Natural killer cell (primary cell): Measurements from ENCODE around the gene LACC1. TPM values are rescaled to one million over a fixed set of nuclear protein-coding genes. Genes with fewer than 3 reads are reported as not detected.

Experiments used
- ATAC-seq, 3 donors: fragments of 150-1000 bp in 2 of 3; fragments of 200-7000 bp in 1 of 3; cut with Tn5 transposase; 1 replicate in 1 of 3; 2 replicates in 2 of 3; pipeline ENCODE4 v1.10.0; 2021; ENCODE audit warnings: mild to moderate bottlenecking in 2 of 3, moderate library complexity in 2 of 3
- DNase-seq, 2 donors: peaks; one replicate each; pipeline versions ENCODE4 v3.0.0 to v3.0.0-alpha.2; 2013 to 2021; ENCODE audit warnings: mixed read lengths in 1 of 2
- H3K27ac ChIP-seq: one replicate; pipeline ENCODE4 v1.5.1; 2013; ENCODE audit warnings: mild to moderate bottlenecking, low read length
- H3K27me3 ChIP-seq: one replicate; pipeline ENCODE4 v1.6.1; 2013; ENCODE audit warnings: low read length; ENCODE audit not compliant: control insufficient read depth, insufficient read depth
- H3K36me3 ChIP-seq: one replicate; pipeline ENCODE4 v1.6.1; 2013; ENCODE audit warnings: low read length; ENCODE audit not compliant: control insufficient read depth, insufficient read depth
- H3K4me1 ChIP-seq: one replicate; pipeline ENCODE4 v1.6.1; 2013; ENCODE audit warnings: low read length; ENCODE audit not compliant: control insufficient read depth, insufficient read depth
- H3K4me3 ChIP-seq: one replicate; pipeline ENCODE4 v1.5.1; 2013; ENCODE audit warnings: low read length
- H3K9me3 ChIP-seq: one replicate; pipeline ENCODE4 v1.6.1; 2013; ENCODE audit warnings: low read length; ENCODE audit not compliant: control insufficient read depth, insufficient read depth
- H3K27ac Mint-ChIP-seq, 2 donors: one replicate each; pipeline ENCODE4 v1.8.0; 2022; ENCODE audit warnings: mild to moderate bottlenecking in 2 of 2, mixed read lengths in 2 of 2, moderate library complexity in 1 of 2
- H3K27me3 Mint-ChIP-seq, 2 donors: one replicate each; pipeline ENCODE4 v1.8.0; 2022; ENCODE audit warnings: low read depth in 2 of 2, mixed read lengths in 2 of 2
- H3K36me3 Mint-ChIP-seq: one replicate; pipeline ENCODE4 v1.8.0; 2022; ENCODE audit warnings: mixed read lengths
- H3K4me1 Mint-ChIP-seq, 2 donors: one replicate each; pipeline ENCODE4 v1.8.0; 2022; ENCODE audit warnings: mixed read lengths in 2 of 2
- H3K4me3 Mint-ChIP-seq: one replicate; pipeline ENCODE4 v1.8.0; 2022; ENCODE audit warnings: mild to moderate bottlenecking, moderate library complexity, mixed read lengths
- H3K9me3 Mint-ChIP-seq, 2 donors: one replicate each; pipeline ENCODE4 v1.8.0; 2022; ENCODE audit warnings: mixed read lengths in 2 of 2
- WGBS: methylation state at CpG from one replicate; pipeline ENCODE4 v1.1.7; 2013; ENCODE audit warnings: missing lambda C conversion rate; ENCODE audit not compliant: insufficient coverage; 5-methylcytosine and 5-hydroxymethylcytosine counted together
- intact Hi-C: fragments of 100-400 bp; cut with micrococcal nuclease; formaldehyde crosslinking; loops from one replicate; pipeline ENCODE4 v1.14.2; 2022
- total RNA-seq, 4 donors: library from RNA; stranded (reverse); fragments of 120-200 nt in 1 of 4; gene quantifications; one replicate each; pipeline versions ENCODE4 v1.2.3 to v1.2.4, GENCODE V29; 2013 to 2022
- TF ChIP-seq, protein P1 (sequence below): fragments of 200-600 bp; IDR thresholded peaks from one replicate; pipeline ENCODE4 v1.8.0; 2022; ENCODE audit warnings: antibody characterized with exemption

The LACC1 gene
- total RNA-seq, 3 donors from 2014 or later (not counting 1 experiment from before 2014, with no cell fraction given), result 1.1 to 4.3 (median 2.8) TPM

DNA sequence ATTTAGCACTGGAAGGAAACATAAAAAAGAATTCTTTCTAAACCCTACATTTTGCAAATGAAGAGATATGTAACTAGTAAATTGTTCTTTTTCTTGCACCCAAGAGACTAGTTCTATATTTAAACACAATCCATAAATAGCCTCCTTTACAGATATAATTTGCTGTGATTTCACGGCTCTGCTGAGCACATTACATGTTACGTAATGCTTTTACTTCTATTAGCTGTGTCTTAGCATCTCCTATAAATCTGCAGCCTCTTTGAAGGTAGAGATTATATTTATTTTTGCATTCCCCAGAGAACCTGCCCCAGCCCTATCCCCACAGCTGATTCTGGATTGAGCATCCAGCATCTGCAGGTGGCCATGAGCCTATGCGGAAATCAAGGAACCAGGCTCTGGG, 32.2 kb downstream of the LACC1 start:
- WGBS, result 78% methylated on average over 3 of the region's 3 CpGs
- no peak overlapping the region for H3K4me3 ChIP-seq
- no peaks in the 10 kb centered on the region for H3K27me3 ChIP-seq
- DNase-seq, result no peak
- TF ChIP-seq, protein P1, sequence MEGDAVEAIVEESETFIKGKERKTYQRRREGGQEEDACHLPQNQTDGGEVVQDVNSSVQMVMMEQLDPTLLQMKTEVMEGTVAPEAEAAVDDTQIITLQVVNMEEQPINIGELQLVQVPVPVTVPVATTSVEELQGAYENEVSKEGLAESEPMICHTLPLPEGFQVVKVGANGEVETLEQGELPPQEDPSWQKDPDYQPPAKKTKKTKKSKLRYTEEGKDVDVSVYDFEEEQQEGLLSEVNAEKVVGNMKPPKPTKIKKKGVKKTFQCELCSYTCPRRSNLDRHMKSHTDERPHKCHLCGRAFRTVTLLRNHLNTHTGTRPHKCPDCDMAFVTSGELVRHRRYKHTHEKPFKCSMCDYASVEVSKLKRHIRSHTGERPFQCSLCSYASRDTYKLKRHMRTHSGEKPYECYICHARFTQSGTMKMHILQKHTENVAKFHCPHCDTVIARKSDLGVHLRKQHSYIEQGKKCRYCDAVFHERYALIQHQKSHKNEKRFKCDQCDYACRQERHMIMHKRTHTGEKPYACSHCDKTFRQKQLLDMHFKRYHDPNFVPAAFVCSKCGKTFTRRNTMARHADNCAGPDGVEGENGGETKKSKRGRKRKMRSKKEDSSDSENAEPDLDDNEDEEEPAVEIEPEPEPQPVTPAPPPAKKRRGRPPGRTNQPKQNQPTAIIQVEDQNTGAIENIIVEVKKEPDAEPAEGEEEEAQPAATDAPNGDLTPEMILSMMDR, result no peak
- H3K36me3 Mint-ChIP-seq, result no peaks in the 10 kb centered on the region
- no peaks in the 10 kb centered on the region for H3K9me3 ChIP-seq
- H3K36me3 ChIP-seq, result no peaks in the 10 kb centered on the region
- H3K27me3 Mint-ChIP-seq, result peaks cover 9 to 19% of the 10 kb centered on the region in 2 donors
- no peak overlapping the region for H3K27ac Mint-ChIP-seq
- no peak overlapping the region for H3K27ac ChIP-seq
- no peak for ATAC-seq
- H3K4me1 ChIP-seq, result no peaks in the 10 kb centered on the region
- H3K4me3 Mint-ChIP-seq, result no peak overlapping the region
- no peaks in the 10 kb centered on the region for H3K9me3 Mint-ChIP-seq
- intact Hi-C loops, result no loop called here
- H3K4me1 Mint-ChIP-seq, result peaks cover 0 to 5% of the 10 kb centered on the region in 2 donors

DNA sequence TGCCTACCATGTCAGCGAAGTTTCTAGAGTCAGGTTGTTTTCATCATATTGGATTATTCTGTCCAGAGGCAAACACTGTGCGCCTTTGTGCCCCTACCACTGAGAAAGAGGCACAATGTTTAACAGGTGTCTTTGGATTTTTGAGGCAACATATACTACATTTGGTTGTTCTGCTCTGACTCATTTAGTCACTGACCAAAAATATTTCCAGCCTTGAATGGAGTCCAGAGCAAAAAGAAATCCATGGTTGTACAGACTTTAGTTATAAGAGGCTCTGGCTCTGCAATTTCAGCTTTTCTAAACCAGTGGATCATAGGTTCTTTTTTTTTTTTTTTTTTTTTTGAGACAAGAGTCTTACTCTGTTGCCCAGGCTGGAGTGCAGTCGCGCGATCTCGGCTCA, 35.7 kb downstream of the LACC1 start:
- 88% methylated on average over 6 of the region's 6 CpGs for WGBS
- no peaks in the 10 kb centered on the region for H3K36me3 Mint-ChIP-seq
- no peak for ATAC-seq
- no peak overlapping the region for H3K27ac Mint-ChIP-seq
- H3K27me3 ChIP-seq, result peaks cover 3% of the 10 kb centered on the region
- H3K4me1 ChIP-seq, result no peaks in the 10 kb centered on the region
- no peak overlapping the region for H3K4me3 ChIP-seq
- H3K27me3 Mint-ChIP-seq, result peaks cover 15 to 19% of the 10 kb centered on the region in 2 donors
- H3K36me3 ChIP-seq, result no peaks in the 10 kb centered on the region
- DNase-seq, result no peak
- no peaks in the 10 kb centered on the region for H3K4me1 Mint-ChIP-seq
- H3K9me3 ChIP-seq, result no peaks in the 10 kb centered on the region
- no peak overlapping the region for H3K27ac ChIP-seq
- H3K4me3 Mint-ChIP-seq, result no peak overlapping the region
- intact Hi-C loops, result no loop called here
- no peaks in the 10 kb centered on the region for H3K9me3 Mint-ChIP-seq
- TF ChIP-seq, protein P1, result no peak

DNA sequence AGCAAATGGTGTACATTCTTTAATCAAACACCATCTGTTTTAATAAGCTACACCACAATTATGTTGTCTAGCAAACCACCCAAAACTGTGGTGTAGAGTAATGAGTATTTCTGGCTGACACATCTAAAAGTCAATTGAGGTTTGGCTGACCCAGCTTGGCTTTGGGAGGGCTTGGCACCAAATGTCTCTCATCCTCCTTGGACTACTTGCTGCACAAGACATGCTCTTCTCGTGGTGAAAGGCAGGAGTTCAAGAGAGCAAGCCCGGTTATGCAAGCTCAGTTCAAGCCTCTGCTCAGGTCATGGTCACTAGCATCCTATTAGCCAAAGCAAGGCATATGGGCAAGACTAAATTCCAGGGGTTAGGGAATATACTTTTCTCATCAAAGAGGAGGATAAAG, 37.1 kb downstream of the LACC1 start:
- no peak overlapping the region for H3K4me3 ChIP-seq
- no peak for DNase-seq
- H3K36me3 ChIP-seq, result no peaks in the 10 kb centered on the region
- Mint-ChIP-seq H3K9me3 (no peaks in the 10 kb centered on the region), H3K27ac (no peak overlapping the region), H3K27me3 (peaks cover 24 to 31% of the 10 kb centered on the region in 2 donors), H3K4me1 (no peaks in the 10 kb centered on the region), H3K36me3 (no peaks in the 10 kb centered on the region), H3K4me3 (no peak overlapping the region)
- ATAC-seq, result no peak
- TF ChIP-seq, protein P1, result no peak
- no peaks in the 10 kb centered on the region for H3K9me3 ChIP-seq
- WGBS, result 59% methylated on average over 2 of the region's 2 CpGs
- H3K27ac ChIP-seq, result no peak overlapping the region
- H3K4me1 ChIP-seq, result no peaks in the 10 kb centered on the region
- peaks cover 6% of the 10 kb centered on the region for H3K27me3 ChIP-seq
- intact Hi-C loops, result no loop called here

DNA sequence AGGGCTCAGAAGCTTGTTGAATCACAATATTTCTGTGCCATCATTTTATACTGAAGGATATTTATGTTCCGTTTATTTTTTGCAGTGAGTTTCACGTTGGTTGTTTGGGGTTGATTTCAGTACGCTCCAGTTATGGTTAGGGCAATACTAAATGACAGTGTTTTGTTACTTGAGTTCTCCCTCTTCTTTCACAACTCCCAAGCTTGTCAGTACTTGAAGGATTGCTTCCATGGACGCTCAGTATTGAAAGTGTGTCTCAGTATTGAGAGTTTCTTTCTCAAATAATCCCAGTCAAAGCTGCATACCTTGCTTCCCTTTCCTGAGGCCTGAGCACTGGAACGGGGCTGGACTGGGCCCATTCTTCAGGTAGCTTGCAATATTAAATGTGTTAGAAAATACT, 38.9 kb downstream of the LACC1 start:
- peaks cover 7% of the 10 kb centered on the region for H3K27me3 ChIP-seq
- Mint-ChIP-seq H3K36me3 (no peaks in the 10 kb centered on the region), H3K27me3 (peaks cover 19 to 20% of the 10 kb centered on the region in 2 donors), H3K27ac (no peak overlapping the region), H3K4me3 (no peak overlapping the region), H3K4me1 (no peaks in the 10 kb centered on the region), H3K9me3 (no peaks in the 10 kb centered on the region)
- H3K27ac ChIP-seq, result no peak overlapping the region
- H3K4me3 ChIP-seq, result no peak overlapping the region
- no peaks in the 10 kb centered on the region for H3K4me1 ChIP-seq
- no peak for DNase-seq
- no peaks in the 10 kb centered on the region for H3K9me3 ChIP-seq
- H3K36me3 ChIP-seq, result no peaks in the 10 kb centered on the region
- TF ChIP-seq, protein P1, result no peak
- intact Hi-C loops, result no loop called here
- 100% methylated on average over 2 of the region's 5 CpGs for WGBS
- ATAC-seq, result no peak
